Measurements from ENCODE around the gene NOD1. TPM values are rescaled to one million over a fixed set of nuclear protein-coding genes. Genes with fewer than 3 reads are reported as not detected.

Gene NOD1
- polyA plus RNA-seq, 2 of the 4 experiments (the other 2 are of a cell fraction) = 4.8 to 6.5 TPM

GRCh38 chr7:30470771-30471170, 7.8 kb downstream of the NOD1 start:
- FAIRE-seq = no peak
- peak overlapping the region; percentile 50 for H3K4me2 ChIP-seq
- no peaks in the 10 kb centered on the region for H3K9me3 ChIP-seq
- ATAC-seq = peak in 1 of 2 experiments; percentile 3; a peak in 2 of 6 replicates
- peaks cover 66% of the 10 kb centered on the region for H3K4me1 ChIP-seq
- ChIA-PET POLR2A (no interaction called here), CTCF (interaction anchor here (0.9 to 1.2 kb wide), 4 partner anchors 11 to 74 kb away, joined by 3 to 4 read pairs (median 3); no protein-coding TSS in a partner anchor)
- H3K27ac ChIP-seq = peak overlapping the region; percentile 60 to 87; a peak in 5 of 6 replicates
- peak in 1 of 2 experiments; percentile 28 for DNase-seq (ENCODE audit: low read depth in 1 of 2, low spot score in 1 of 2)
- no peak overlapping the region for H3K4me3 ChIP-seq
- TF ChIP-seq MYC (IDR thresholded peaks at IDR 0.05; ENCODE audit: borderline replicate concordance, low read length) (no peak), RFX5 (IDR thresholded peaks at IDR 0.05) (no peak), ATOH8 (CRISPR knock-in tag; IDR thresholded peaks at IDR 0.05; ENCODE audit: low read depth) (no peak), NFE2L2 (conservative IDR thresholded peaks at IDR 0.05; ENCODE audit: low read length) (no peak), JUNB (IDR thresholded peaks at IDR 0.05) (no peak)
- WGBS (ENCODE audit: missing lambda C conversion rate) = 33% methylated on average over 6 of the region's 6 CpGs

GRCh38 chr7:30470163-30470770, 8.3 kb downstream of the NOD1 start:
- POLR2A ChIA-PET = interaction anchor here (2.1 to 2.4 kb wide), 2 partner anchors 8 to 10 kb away, joined by 17 to 33 read pairs; partner anchors contain the start of gene NOD1
- no peak for ATAC-seq
- peak overlapping the region; percentile 60 to 87 for H3K27ac ChIP-seq
- H3K4me2 ChIP-seq = peak overlapping the region; percentile 50
- no peak for TF ChIP-seq ESRRA (IDR thresholded peaks at IDR 0.05; ENCODE audit: borderline replicate concordance, low read length)
- TF ChIP-seq RCOR1 (IDR thresholded peaks at IDR 0.05; ENCODE audit: low read depth, low read length) = no peak
- TF ChIP-seq HEYL (CRISPR knock-in tag; IDR thresholded peaks at IDR 0.05) = no peak
- TF ChIP-seq GATA3 (IDR thresholded peaks at IDR 0.05; ENCODE audit: borderline replicate concordance) = no peak
- no peak for TF ChIP-seq ZNF302 (CRISPR knock-in tag; IDR thresholded peaks at IDR 0.05)
- no peak for TF ChIP-seq FOSL2 (IDR thresholded peaks at IDR 0.05)
- TF ChIP-seq FOSL2 (CRISPR knock-in tag; IDR thresholded peaks at IDR 0.05) = peak; percentile 39; the same call in 1 of the 2 replicates
- TF ChIP-seq, protein P1, sequence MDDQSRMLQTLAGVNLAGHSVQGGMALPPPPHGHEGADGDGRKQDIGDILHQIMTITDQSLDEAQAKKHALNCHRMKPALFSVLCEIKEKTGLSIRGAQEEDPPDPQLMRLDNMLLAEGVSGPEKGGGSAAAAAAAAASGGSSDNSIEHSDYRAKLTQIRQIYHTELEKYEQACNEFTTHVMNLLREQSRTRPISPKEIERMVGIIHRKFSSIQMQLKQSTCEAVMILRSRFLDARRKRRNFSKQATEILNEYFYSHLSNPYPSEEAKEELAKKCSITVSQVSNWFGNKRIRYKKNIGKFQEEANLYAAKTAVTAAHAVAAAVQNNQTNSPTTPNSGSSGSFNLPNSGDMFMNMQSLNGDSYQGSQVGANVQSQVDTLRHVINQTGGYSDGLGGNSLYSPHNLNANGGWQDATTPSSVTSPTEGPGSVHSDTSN (IDR thresholded peaks at IDR 0.05) = no peak
- no peak for TF ChIP-seq EP300 (IDR thresholded peaks at IDR 0.05)
- WGBS (ENCODE audit: missing lambda C conversion rate) = 87% methylated on average over 14 of the region's 14 CpGs
- DNase-seq (ENCODE audit: low read depth in 1 of 2, low spot score in 1 of 2) = peak in 1 of 2 experiments; percentile 19
- H3K4me3 ChIP-seq = no peak overlapping the region
- CTCF ChIA-PET = interaction anchor here (0.8 to 2.0 kb wide), 5 partner anchors 10 to 318 kb away, joined by 3 to 11 read pairs (median 6); no protein-coding TSS in a partner anchor
- peaks cover 71% of the 10 kb centered on the region for H3K4me1 ChIP-seq
- H3K9me3 ChIP-seq = no peaks in the 10 kb centered on the region
- no peak for FAIRE-seq

- CTCF ChIA-PET = interaction anchor here (0.7 to 2.0 kb wide), 14 partner anchors 9 to 318 kb away, joined by 3 to 11 read pairs (median 4); partner anchors contain the start of gene NOD1
- Histone ChIP-seq H3K9me3 (no peaks in the 10 kb centered on the region), H3K27ac (peak overlapping the region; percentile 60 to 87), H3K4me3 (no peak overlapping the region), H3K4me1 (peaks cover 81% of the 10 kb centered on the region), H3K4me2 (peak overlapping the region; percentile 50)
- DNase-seq (ENCODE audit: low read depth in 1 of 2, low spot score in 1 of 2) (peak; percentile 66 to 97), FAIRE-seq (no peak), ATAC-seq (peak; percentile 96 to 98)
- POLR2A ChIA-PET = interaction anchor here (2.1 to 2.4 kb wide), 2 partner anchors 9 kb away, joined by 17 to 33 read pairs; partner anchors contain the start of gene NOD1
- WGBS (ENCODE audit: missing lambda C conversion rate) = 5% methylated on average over 5 of the region's 5 CpGs
- no peak for TF ChIP-seq TP53 (CRISPR knock-in tag; IDR thresholded peaks at IDR 0.05)
- TF ChIP-seq ZNF302 (CRISPR knock-in tag; IDR thresholded peaks at IDR 0.05) = no peak
- TF ChIP-seq REST (IDR thresholded peaks at IDR 0.05) = no peak
- no peak for TF ChIP-seq CBX8 (IDR thresholded peaks at IDR 0.05)
- no peak for TF ChIP-seq POLR2A (IDR thresholded peaks at IDR 0.05; ENCODE audit: low read length)
- no peak for TF ChIP-seq SREBF2 (IDR thresholded peaks at IDR 0.05)
- TF ChIP-seq ZFP36 (IDR thresholded peaks at IDR 0.05; ENCODE audit: borderline replicate concordance, partially characterized antibody) = no peak
- peak; percentile 42; the same call in 1 of the 2 replicates for TF ChIP-seq HOXB5 (CRISPR knock-in tag; IDR thresholded peaks at IDR 0.05)
- no peak for TF ChIP-seq KDM1A (IDR thresholded peaks at IDR 0.05; ENCODE audit: low read depth)
- TF ChIP-seq NR3C1 (IDR thresholded peaks at IDR 0.05) = no peak
- TF ChIP-seq RAD21 (conservative IDR thresholded peaks at IDR 0.05 in 1 of 2, IDR thresholded peaks at IDR 0.05 in 1 of 2) = peak; percentile 43 to 51; a peak in 3 of 5 replicates
- peak; percentile 35; the same call in 2 of the 3 replicates for TF ChIP-seq CTCF (IDR thresholded peaks at IDR 0.05)
- TF ChIP-seq SMC3 (IDR thresholded peaks at IDR 0.05) = peak; percentile 37; the same call in 2 of the 3 replicates
- TF ChIP-seq HDAC2 (IDR thresholded peaks at IDR 0.05) = no peak
- TF ChIP-seq EP300 (IDR thresholded peaks at IDR 0.05) = 0 out of 5 replicates have a peak, but pooled peaks of 1 of the 2 experiments have one; percentile 29
- TF ChIP-seq CHD4 (IDR thresholded peaks at IDR 0.05; ENCODE audit: borderline replicate concordance) = no peak
Observed at GRCh38 chr7:30469303-30469702, 9.3 kb downstream of the NOD1 start.

Measured in A549 (cell line).